ACHN (cell line): ENCODE data around the gene AKIRIN2.
"Not testable (repeated sequence)": the region's sequence is repeated elsewhere in the genome, so short reads cannot be mapped to it uniquely, and the experiment has no call there.

Source experiments
- DNase-seq: peaks from one replicate; pipeline ENCODE4 v3.0.0-alpha.2; 2015
- in situ Hi-C: cut with HindIII; loops from 2 replicates; pipeline ENCODE4 v1.10.0; 2017; ENCODE audit warnings: low sequenced_read_pairs, low pct_ligation_motif_present, low pct_unique_long_range_greater_than_20kb

Gene AKIRIN2

GRCh38 chr6:87722540-87723169 is 20.6 kb upstream of the AKIRIN2 start:
- DNase-seq, result no peak

DNA sequence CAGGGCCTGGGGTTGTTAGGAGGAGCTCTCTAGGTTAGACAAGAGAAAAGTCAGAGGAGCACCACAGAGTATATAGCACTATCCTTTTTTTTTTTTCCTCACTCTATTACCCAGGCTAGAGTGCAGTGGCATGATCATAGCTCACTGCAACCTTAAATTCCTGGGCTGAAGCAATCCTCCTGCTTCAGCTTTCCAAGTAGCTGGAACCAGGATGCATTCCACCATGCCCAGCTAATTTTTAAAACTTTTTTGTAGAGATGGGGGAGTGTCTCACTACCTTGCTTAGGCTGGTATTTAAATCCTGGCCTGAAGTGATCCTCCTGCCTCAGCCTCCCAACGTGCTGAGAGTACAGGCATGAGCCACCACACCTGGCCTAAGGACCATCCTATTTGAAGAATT is 19.3 kb upstream of the AKIRIN2 start:
- in situ Hi-C loops, result no loop called here
- no peak for DNase-seq

More at GRCh38 chr6:87722540-87723169, 20.6 kb upstream of the AKIRIN2 start:
- in situ Hi-C loops, result no loop called here

DNA sequence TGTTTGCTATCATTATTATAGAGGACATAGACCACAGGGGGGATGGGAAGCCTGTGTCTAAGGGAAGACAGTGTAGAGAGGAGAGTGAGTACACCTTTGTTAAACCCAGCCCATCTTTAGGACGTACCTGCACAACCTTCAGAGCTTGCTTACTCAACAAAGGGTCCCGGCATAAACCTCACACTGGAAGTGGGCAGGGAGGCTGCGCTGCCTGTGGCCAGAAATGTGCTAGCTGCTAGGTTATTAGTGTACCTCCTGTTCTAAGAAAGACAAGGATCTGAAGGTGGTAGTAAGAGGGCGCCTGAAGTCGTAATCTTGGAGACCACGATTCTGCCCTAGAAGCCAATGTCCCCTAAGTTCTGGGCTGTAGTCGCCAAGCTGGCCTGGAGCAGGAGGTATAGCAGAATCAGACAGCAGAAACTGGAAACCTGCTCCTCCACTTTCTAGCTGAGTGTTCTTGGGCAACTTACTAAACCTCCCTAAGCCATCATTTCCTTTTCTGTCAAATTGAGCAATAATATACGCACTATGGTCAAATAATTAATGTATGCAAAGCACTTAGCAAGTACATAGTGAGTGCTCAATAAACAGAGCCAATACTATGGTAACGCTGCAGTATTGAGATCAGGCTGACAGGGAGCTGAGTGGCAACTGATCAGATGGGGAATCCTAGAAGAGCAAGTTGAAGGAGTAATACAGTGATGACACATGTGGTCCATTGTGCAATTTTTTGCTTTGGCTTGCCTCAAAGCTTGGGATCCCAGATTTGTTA is 16.8 kb upstream of the AKIRIN2 start:
- in situ Hi-C loops, result no loop called here
- DNase-seq, result no peak

DNA sequence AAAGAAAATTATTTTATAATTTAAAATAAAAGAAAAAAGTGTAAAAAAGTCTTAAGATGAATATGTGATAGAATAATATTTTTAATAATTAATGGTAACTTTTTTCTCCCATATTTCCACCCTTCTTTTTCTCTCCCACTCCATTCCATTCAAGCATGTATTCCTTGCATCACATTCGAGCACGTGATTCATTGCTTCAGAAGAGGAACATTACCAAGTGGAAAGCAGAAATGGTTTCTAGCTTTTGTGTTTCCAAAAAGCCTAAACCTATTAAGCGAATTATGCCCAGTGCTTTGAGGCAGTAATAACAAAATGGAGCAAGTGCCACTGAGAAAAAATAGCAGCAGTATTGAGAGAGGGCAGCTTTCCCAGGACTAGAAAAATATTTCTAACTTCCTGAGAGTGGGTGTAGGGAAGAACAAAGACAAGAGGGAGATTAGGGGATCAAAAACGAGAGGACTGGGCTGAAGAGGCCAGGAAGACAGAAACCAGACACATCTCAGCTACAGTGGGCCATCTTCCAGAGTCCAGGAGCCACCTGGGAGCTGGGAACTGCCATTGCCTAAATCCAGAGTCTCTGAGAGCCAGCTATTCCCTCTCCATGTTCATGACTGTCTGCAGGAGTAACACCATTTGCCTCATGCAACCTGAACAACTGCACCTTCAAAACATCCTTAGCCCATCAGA is 15.0 kb upstream of the AKIRIN2 start:
- no peak for DNase-seq
- in situ Hi-C loops, result no loop called here

DNA sequence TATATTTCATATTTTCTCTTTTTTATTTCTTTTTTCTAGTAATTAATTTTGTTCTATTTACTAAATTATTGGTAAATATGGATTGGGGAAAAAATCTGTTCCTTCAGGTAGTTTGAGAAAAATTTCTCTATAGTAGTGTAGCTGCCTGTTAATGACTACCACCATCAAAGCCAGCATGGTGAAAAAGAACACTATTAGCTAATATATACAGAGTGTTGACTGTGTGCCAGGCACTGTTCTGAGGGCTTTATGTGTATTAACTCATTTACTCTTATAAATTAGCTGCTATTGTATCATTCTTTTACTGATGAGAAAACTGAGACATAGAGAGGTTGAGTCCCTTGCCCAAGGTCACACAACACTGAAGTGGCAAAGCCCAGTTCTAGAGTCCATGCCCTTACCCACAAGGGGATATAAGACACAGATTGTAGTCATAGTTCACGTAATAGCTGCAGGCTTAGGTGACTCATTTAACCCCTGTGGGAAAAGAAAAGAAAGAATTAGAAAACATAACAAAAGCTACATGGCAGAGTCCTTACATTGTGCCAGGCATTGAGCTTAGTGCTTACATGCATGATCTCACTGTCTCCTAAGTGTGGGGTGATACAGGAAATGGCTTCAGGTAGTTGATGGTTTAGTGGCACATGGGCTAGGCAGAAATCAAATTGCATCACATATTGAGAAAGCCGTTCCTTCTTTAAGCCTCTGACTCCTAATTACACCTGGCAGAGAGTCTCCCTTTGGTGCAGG is 12.2 kb upstream of the AKIRIN2 start:
- peak; percentile 30 for DNase-seq
- in situ Hi-C loops, result no loop called here

DNA sequence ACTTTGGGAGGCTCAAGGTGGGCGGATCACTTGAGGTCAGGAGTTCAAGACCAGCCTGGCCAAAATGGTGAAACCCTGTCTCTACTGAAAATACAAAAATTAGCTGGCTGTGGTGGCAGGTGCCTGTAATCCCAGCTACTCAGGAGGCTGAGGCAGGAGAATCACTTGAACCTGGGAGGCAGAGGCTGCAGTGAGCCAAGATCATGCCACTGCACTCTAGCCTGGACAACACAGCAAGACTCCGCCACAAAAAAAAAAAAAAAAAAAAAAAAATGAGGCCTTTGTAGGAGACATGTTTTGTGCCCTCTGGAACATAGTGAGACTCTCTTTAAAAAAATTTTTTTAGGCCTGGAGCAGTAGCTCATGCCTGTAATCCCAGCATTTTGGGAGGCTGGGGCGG is 10.7 kb upstream of the AKIRIN2 start:
- in situ Hi-C loops, result not testable (repeated sequence)

GRCh38 chr6:87710090-87710489 is 8.1 kb upstream of the AKIRIN2 start:
- in situ Hi-C loops, result no loop called here
- no peak for DNase-seq

More for the DNA sequence above, 10.7 kb upstream of the AKIRIN2 start:
- DNase-seq, result not testable (repeated sequence)

- DNase-seq, in situ Hi-C loops: not testable (repeated sequence)
These were observed 6.8 kb upstream of the AKIRIN2 start for GRCh38 chr6:87708581-87709427.

GRCh38 chr6:87706187-87706966 is 4.3 kb upstream of the AKIRIN2 start:
- in situ Hi-C loops, result no loop called here
- no peak for DNase-seq

GRCh38 chr6:87705070-87705691 is 3.1 kb upstream of the AKIRIN2 start:
- DNase-seq, result peak; percentile 15
- in situ Hi-C loops, result no loop called here

- in situ Hi-C loops, DNase-seq: not testable (repeated sequence)
These were observed 1.0 kb upstream of the AKIRIN2 start for GRCh38 chr6:87703039-87703438.

DNA sequence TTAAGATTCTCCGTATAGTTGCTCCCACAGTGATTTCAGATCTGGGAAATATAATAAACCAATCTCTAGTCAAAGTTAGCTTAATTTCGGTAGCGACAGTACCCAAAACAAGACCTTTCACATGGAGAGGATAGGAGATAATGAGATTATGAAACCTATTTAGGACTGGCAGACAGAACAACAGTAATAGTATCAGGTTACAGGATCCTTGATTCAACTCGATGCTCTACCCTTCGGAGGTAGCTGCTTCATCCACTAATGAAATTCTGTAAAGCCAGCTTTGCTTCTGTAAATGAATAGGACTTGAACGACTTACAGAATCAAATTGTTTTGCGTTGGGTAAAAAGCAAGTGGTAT is 534 bp upstream of the AKIRIN2 start:
- in situ Hi-C loops, result no loop called here
- peak; percentile 60 for DNase-seq

DNA sequence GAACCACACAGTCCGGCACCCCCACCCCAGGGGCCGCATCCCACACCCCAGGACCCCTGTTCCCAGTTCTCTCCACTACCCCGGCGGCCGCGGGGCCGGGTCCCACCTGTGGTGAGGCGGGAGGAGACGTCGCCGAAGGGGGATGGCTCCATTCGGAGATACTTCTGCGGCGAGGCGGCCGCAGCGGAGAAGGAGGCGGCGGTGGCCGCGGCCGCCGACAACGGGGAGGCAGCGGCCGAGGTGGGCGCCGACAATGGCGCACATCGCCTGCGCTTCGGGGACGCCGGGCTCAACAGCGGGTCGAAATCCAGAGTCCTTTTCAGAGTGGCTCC is 723 bp downstream of the AKIRIN2 start:
- DNase-seq, result no peak
- in situ Hi-C loops, result no loop called here

DNA sequence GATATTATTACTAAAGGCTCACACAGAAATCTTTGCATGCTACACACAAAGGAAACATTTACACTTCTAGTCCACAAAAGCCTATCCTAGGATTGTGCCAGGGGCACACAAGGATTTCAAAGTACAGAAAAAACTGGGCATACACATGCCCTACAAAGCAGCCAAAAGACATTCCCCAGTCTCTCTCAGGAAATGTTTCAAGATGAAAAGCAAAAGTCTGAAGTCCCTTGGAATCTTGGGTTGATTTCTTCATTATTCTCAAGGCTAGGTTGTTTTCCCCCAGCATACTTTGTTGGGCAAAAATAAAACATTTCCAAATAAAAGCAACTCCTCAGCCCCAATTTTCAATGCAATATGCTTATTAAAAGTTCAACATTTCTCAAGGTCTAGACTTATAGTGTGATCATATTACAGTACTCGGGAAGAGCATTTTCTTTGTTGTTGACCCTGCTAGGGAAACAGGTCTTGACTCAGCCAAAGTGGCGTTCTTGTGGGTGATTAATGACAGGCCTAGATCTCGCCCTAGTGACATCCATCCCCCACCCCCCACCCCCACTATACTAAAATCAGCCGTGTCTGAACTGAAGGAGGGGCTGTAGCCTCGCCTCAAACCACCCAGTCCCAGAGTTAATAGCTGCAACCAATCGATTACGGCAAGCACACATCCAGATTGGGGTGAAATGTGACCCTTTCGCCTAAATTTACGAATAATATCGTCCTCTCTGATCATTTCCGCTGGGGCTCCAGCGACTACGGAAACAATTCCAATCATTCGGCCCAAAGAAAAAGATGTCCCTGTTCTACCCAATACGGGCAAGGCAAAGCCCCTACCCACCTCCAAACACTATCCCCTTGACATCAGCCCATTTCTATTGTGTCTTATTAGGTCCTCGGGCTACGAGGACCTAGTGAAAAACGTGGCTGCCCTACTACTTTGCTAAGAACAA is 1.4 kb downstream of the AKIRIN2 start:
- peak; percentile 55 for DNase-seq
- in situ Hi-C loops, result no loop called here

DNA sequence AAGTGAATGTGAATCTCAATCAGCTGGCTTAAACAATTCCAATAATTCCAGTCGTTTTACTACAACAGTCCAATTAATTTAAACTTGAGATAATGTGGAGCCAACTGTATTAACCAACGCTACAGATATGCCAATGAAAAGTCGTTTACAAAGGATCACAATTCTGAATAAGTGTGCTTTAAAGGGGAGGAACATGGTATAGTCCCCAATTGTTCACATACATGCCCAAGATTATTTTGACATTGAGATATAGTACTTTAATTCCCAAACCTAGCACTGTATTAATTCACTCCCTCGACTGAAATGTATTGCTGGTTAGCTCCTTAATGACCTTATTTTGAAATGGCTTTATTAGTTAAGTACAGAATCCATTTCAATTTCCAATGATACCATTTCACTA is 2.5 kb downstream of the AKIRIN2 start:
- no peak for DNase-seq
- in situ Hi-C loops, result no loop called here

DNA sequence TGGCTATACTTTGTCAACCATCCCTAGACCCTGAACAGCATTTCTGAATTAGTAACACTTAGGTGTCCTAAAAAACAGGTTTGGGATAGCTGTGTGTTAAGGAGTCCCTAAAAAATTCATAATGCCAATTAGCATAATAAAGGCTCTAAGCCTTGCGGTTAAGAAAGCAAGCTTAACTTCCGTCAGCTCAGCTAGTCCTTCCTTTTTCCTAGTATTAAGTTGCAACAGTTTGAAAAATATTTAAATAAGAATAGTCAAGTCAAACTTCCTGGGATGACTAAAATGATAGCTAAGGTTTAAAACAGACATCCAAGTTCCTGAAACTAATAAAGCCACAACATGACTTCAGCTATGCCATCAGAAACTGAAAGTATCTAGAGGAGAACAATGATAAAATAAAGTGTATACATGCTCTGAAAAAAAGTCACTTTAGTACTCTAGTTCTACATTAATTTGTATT is 3.5 kb downstream of the AKIRIN2 start:
- DNase-seq, result no peak
- in situ Hi-C loops, result no loop called here
